Activated T-helper 17 cell treated with anti-CD3 and anti-CD28 coated beads, Interleukin-2, amount 50 U/mL, for 72 hours (primary cell): ENCODE measurements around the gene TP53. TPM values are rescaled to one million over a fixed set of nuclear protein-coding genes. Genes with fewer than 3 reads are reported as not detected.
"Not testable (repeated sequence)": the region's sequence is repeated elsewhere in the genome, so short reads cannot be mapped to it uniquely, and the experiment has no call there.

Experiments used
- ATAC-seq: fragments of 150-1000 bp; cut with Tn5 transposase; replicated peaks from 2 replicates; pipeline ENCODE4 v1.10.0; 2021; ENCODE audit warnings: mild to moderate bottlenecking, moderate library complexity
- H3K27ac Mint-ChIP-seq: one replicate; pipeline ENCODE4 v1.8.0; 2022; ENCODE audit warnings: mixed read lengths
- H3K27me3 Mint-ChIP-seq: one replicate; pipeline ENCODE4 v1.8.0; 2022; ENCODE audit warnings: mixed read lengths
- H3K36me3 Mint-ChIP-seq: one replicate; pipeline ENCODE4 v1.8.0; 2022; ENCODE audit warnings: low read depth, mild to moderate bottlenecking, mixed read lengths
- H3K4me1 Mint-ChIP-seq: one replicate; pipeline ENCODE4 v1.8.0; 2022; ENCODE audit warnings: mixed read lengths
- H3K4me3 Mint-ChIP-seq: one replicate; pipeline ENCODE4 v1.8.0; 2022; ENCODE audit warnings: mild to moderate bottlenecking, mixed read lengths
- H3K9me3 Mint-ChIP-seq: one replicate; pipeline ENCODE4 v1.8.0; 2022; ENCODE audit warnings: mixed read lengths
- total RNA-seq, 2 donors: library from RNA; stranded (reverse); gene quantifications; one replicate each; pipeline ENCODE4 v1.2.3, GENCODE V29; 2022

Gene TP53
- total RNA-seq, 2 donors from 2014 or later: 79.0 to 137 TPM

DNA sequence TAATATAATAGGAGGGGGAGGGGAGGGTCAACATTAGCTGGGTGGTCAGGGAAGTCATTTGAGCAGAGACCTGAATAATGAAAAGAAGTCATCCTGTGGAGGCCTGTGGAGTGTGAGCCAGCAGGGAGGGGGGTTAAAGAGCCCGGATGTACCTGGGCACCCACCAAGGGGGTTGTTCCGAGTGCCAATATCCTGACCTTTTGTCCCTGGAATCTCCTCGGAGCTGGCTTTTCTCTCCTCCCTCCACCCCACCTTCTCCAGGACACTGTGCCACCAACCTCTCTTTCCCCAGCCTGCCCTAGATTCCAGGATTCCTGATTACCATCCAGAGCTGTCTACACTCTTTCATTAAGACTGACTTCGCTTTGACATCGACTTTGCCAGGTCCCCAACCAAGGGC is 51.1 kb downstream of the TP53 start:
- Mint-ChIP-seq H3K36me3 (no peaks in the 10 kb centered on the region), H3K27ac (no peak overlapping the region), H3K4me3 (no peak overlapping the region), H3K27me3 (no peaks in the 10 kb centered on the region), H3K9me3 (no peaks in the 10 kb centered on the region), H3K4me1 (no peaks in the 10 kb centered on the region)
- no peak for ATAC-seq

DNA sequence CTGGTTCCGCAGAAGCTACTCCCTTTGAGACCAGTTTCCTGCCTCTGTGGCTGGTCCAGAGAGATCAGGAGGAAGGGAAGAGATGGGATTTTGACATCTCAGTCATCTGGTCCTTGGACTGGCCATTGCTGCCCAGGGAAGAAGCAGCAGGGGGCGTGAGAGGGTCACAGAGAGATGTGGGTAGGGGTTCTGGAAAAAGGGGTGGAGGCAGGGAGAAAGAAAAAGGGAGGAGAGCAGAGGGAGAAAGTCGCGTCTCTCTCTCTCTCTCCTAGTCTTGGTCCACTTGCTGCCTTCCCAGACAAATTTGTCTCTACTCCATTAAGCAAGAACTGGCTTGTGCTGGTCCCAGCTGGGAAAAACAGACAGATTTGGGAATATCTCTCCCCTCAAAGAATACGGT is 52.9 kb downstream of the TP53 start:
- Mint-ChIP-seq H3K4me1 (no peaks in the 10 kb centered on the region), H3K36me3 (no peaks in the 10 kb centered on the region), H3K4me3 (no peak overlapping the region), H3K27ac (no peak overlapping the region), H3K27me3 (no peaks in the 10 kb centered on the region), H3K9me3 (no peaks in the 10 kb centered on the region)
- peak; percentile 35 for ATAC-seq

DNA sequence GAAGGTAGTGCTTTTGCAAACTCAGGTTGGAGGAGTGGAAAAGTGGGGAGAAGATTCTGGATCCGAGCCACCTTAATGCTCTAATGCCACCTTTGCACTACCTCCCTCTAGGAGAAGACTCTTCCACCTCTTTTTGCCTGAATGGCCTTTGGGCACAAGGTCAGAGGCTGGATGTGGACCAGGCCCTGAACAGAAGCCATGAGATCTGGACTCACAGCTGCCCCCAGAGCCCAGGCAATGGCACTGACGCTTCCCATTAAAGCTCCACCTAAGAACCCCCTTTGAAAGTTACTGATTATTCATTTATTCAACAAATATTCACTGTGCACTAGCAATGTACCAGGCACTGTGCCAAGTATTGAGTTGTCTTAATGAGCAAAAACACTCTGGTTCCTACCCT is 54.2 kb downstream of the TP53 start:
- H3K9me3 Mint-ChIP-seq: no peaks in the 10 kb centered on the region
- H3K36me3 Mint-ChIP-seq: no peaks in the 10 kb centered on the region
- H3K27ac Mint-ChIP-seq: no peak overlapping the region
- no peaks in the 10 kb centered on the region for H3K27me3 Mint-ChIP-seq
- H3K4me3 Mint-ChIP-seq: no peak overlapping the region
- ATAC-seq: no peak
- no peaks in the 10 kb centered on the region for H3K4me1 Mint-ChIP-seq

DNA sequence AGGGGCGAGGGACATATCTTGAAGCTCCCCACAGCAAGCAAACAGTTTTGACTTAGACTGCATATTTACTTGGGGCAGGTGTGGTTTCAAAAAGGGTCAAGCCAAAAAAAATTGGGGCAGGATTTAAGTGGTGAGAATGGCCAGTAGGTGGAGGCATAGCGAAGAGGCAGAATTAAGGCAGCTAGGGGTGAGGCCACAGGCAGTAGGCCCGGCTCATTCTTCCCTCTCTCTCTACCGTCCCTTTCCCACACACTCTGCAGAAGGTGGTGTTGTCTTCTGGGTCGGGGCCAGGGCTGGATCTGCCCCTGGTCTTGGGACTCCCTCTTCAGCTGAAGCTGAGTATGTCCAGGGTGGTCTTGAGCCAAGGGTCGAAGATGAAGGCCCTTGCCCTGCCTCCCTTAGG is 54.8 kb downstream of the TP53 start:
- H3K4me3 Mint-ChIP-seq: no peak overlapping the region
- ATAC-seq: peak; percentile 36
- no peaks in the 10 kb centered on the region for H3K27me3 Mint-ChIP-seq
- H3K27ac Mint-ChIP-seq: no peak overlapping the region
- no peaks in the 10 kb centered on the region for H3K4me1 Mint-ChIP-seq
- no peaks in the 10 kb centered on the region for H3K9me3 Mint-ChIP-seq
- H3K36me3 Mint-ChIP-seq: no peaks in the 10 kb centered on the region

DNA sequence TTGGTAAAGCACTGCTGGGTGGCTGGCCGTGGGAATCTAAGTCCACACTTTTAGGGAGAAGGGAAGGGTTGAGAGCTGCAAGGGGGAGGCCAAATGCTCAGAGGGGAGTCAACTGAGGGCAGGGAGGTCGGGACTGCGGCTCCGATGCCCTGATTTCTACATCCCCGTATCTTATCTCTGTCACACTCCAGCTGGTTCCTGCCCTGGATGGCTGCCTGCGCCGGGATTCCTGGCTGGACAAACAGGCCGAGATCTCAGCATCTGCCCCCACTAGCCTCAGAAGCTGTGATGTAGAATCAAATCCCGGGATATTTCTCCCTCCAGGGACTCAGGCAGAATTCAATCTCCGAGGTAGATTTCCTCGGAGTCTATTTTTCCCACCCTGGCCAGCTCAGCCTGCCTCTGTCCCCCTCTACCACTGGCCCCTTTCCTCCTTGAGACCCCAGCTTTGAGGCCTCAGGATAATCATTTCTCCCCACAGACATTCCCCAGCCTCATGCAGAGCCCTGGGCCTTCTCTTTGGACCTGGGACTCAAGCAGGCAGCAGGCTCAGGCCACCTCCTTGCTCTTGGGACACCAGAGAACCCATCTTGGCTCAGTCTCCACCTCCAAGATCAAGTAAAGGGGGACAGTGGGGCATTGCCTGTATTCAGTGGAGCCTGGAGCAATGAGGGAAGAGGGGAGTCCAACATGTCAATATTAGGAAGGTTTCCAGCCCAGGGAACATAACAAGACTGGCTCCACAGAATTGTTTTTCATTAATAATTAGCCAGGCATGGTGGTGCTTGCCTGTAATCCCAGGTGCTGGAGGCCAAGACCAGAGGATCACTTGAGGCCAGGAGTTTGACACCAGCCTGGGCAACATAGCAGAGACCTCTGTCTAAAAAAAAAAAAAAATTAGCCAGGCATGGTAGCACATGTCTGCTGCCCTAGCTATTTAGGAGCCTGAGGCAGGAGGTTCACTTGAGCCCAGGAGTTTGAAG is 55.6 kb downstream of the TP53 start:
- Mint-ChIP-seq H3K9me3 (no peaks in the 10 kb centered on the region), H3K4me1 (no peaks in the 10 kb centered on the region), H3K4me3 (no peak overlapping the region), H3K36me3 (no peaks in the 10 kb centered on the region), H3K27ac (no peak overlapping the region), H3K27me3 (no peaks in the 10 kb centered on the region)
- ATAC-seq: no peak

DNA sequence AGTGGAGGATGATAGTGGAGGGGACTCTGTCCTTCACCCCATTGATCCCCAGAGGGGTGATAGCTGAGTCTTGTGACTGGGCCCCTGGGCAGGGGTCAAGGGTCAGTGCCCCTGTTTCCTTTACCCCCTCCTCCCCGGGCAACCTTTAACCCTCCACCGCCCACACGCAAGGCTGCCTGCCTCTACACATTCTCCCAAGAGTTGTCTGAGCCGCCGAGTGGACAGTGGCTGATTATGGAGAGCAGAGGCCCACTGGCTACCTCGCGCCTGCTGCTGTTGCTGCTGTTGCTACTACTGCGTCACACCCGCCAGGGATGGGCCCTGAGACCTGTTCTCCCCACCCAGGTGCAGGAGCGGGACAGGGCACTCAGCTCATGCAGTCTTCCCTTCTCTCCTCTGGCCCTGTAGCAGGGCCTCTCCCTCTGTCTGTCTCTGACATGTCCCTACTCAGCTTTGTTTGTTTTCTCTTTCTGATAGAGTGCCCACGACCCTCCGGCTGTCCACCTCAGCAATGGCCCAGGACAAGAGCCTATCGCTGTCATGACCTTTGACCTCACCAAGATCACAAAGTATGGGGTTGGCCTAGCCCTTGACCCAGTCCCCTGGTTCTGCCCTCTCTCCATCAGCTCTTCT is 57.2 kb downstream of the TP53 start, which contains the start of gene SHBG:
TSS of gene SHBG (plus strand) at position 197 of the 633 bp plus-strand sequence. CDS start at position 235, 38 bp downstream.
- Mint-ChIP-seq H3K9me3 (no peaks in the 10 kb centered on the region), H3K4me3 (no peak within 1 kb of the TSS), H3K27ac (no peak within 1 kb of the TSS), H3K4me1 (no peaks in the 10 kb centered on the region), H3K27me3 (no peaks in the 10 kb centered on the region), H3K36me3 (no peaks in the 10 kb centered on the region)
- no peak for ATAC-seq

DNA sequence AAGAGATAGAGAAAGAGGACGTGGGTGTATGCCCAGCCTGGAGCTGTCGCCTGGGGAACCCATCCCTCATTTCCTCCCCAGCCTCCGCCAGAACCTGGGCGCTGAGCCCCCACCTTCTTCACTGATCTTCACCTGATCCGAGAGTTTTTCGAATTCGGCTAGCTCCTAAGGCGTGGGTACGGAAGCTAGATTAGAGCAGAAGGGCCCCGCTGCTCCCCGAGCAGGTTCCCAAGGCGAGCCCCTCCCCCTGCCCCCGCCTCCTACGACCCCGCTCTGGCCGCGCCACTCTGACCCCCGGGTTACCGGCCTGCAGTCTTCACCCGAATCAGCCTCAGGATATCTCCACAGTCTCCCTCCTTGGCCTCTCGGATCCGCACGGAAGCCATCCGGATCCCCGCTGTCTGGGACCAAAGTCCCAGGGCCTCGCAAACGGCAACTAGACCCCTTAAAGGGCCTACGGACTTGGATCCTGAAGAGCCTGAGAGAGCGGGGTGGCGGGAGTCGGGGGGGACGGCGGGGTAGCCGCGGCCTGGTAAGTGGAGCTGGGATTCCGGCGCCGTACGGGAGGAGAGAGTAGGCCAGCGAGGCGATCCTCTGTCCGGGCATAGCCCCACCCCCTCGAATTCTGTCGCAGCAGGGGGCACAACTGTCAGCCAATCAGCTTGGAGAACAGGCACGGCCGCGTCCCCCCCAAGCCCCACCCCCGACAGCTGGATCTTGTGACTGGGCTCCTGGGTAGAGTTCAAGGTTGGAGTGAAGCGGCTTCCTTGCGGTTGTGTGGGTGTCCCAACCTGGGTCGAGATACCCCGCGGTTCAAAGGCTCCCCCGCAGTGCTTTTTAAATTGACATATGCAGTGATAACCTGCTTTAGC is 59.8 kb downstream of the TP53 start, which contains the start of gene SAT2:
TSS of gene SAT2 (minus strand) at position 572 of the 872 bp plus-strand sequence. CDS start at position 386, 186 bp downstream.
- ATAC-seq: peak; percentile 99
- no peaks in the 10 kb centered on the region for H3K36me3 Mint-ChIP-seq
- no peaks in the 10 kb centered on the region for H3K27me3 Mint-ChIP-seq
- H3K4me1 Mint-ChIP-seq: no peaks in the 10 kb centered on the region
- no peaks in the 10 kb centered on the region for H3K9me3 Mint-ChIP-seq
- H3K4me3 Mint-ChIP-seq: peak within 1 kb of the TSS; percentile 88
- peak within 1 kb of the TSS; percentile 89 for H3K27ac Mint-ChIP-seq

DNA sequence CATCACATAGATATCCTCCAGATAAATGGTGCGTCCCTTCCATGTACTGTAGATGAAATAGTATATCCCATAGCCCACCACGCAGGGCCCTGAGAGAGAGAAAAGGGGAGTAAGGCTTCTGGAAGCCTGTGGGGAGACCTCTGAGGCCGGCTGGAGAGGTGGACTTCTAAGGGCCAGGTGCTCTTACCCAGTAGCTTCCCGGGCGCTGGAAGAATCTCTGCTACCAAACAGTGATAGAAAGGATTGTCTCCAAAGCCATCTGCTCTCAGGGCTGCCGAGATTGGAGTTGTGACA is 60.4 kb downstream of the TP53 start:
- Mint-ChIP-seq H3K36me3 (no peaks in the 10 kb centered on the region), H3K9me3 (no peaks in the 10 kb centered on the region), H3K4me1 (no peaks in the 10 kb centered on the region), H3K27ac (peak overlapping the region; percentile 89), H3K27me3 (no peaks in the 10 kb centered on the region), H3K4me3 (peak overlapping the region; percentile 88)
- ATAC-seq: no peak

DNA sequence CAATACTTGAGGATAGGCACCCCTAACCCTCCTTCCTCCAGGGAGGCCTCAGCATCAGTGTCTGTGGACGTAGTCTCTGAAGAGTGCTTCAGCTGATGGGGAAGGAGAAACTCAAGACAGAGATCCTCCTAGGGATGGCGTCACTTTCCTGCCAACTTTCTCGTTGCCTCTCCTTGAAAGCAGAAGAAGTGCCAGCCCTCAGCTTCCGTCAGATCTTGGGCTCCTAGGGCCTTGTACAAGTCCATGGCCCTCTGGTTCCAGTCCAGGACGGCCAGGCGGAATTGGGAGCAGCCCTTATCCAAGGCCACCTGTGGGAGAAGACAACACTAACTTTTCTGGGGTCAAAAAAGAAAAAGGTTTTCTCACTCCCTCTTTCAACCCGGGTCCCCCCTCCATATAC is 61.0 kb downstream of the TP53 start:
- Mint-ChIP-seq H3K4me1 (no peaks in the 10 kb centered on the region), H3K27me3 (no peaks in the 10 kb centered on the region), H3K9me3 (no peaks in the 10 kb centered on the region), H3K27ac (peak overlapping the region; percentile 89), H3K4me3 (peak overlapping the region; percentile 88), H3K36me3 (no peaks in the 10 kb centered on the region)
- ATAC-seq: no peak

DNA sequence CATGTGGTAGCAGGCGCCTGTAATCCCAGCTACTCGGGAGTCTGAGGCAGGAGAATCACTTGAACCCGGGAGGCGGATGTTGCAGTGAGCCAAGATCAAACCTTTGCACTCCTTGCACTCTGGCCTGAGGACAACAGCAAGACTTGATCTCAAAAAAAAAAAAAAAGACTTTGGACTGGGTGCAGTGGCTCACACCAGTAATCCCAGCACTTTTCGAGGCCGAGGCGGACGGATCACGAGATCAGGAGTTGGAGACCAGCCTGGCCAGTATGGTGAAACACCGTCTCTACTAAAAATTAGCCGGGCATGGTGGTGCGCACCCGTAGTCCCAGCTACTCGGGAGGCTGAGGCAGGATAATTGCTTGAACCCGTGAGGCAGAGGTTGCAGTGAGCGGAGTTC is 61.5 kb downstream of the TP53 start:
- not testable (repeated sequence) for H3K27ac Mint-ChIP-seq, H3K27me3 Mint-ChIP-seq, H3K36me3 Mint-ChIP-seq, H3K4me1 Mint-ChIP-seq, ATAC-seq, H3K9me3 Mint-ChIP-seq
- H3K4me3 Mint-ChIP-seq: peak overlapping the region; percentile 88

DNA sequence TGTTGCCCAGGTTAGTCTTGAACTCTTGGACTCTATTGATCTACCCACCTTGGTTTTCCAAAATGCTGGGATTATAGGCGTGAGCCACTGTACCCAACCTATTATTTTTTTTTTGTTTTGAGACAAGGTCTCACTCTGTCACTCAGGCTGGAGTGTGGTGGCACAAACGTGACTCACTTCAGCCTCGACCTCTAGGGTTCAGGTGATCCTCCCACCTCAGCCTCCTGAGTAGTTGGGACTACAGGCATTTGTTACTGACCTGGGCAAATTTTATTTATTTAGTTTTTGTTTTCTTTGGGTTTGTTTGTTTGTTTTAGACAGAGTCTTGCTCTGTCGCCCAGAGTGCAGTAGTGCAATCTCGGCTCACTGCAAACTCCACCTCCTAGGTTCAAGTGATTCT is 63.6 kb downstream of the TP53 start:
- no peak for ATAC-seq
- H3K36me3 Mint-ChIP-seq: no peaks in the 10 kb centered on the region
- no peak overlapping the region for H3K27ac Mint-ChIP-seq

DNA sequence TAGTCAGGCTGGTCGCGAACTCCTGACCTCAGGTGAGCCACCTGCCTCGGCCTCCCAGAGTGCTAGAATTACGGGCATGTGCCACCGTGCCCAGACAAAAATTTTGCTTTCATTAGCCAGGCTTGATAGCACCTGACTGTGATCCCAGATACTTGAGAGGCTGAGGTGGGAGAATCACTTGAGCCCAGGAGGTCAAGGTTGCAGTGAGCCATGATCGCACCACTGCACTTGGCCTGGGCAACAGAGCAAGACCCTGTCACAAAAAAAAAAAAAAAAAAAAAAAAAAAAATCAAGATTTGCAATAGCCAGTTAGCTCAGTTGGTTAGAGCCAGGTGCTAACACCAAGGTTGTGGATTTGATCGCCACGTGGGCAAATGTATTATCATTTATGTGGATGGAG is 66.5 kb downstream of the TP53 start:
- no peaks in the 10 kb centered on the region for H3K36me3 Mint-ChIP-seq
- H3K27me3 Mint-ChIP-seq: no peaks in the 10 kb centered on the region
- no peaks in the 10 kb centered on the region for H3K4me1 Mint-ChIP-seq
- no peaks in the 10 kb centered on the region for H3K9me3 Mint-ChIP-seq
- H3K4me3 Mint-ChIP-seq: no peak overlapping the region
- no peak overlapping the region for H3K27ac Mint-ChIP-seq
- ATAC-seq: no peak

More for the DNA sequence above, 63.6 kb downstream of the TP53 start:
- no peaks in the 10 kb centered on the region for H3K4me1 Mint-ChIP-seq
- H3K27me3 Mint-ChIP-seq: no peaks in the 10 kb centered on the region
- no peaks in the 10 kb centered on the region for H3K9me3 Mint-ChIP-seq
- H3K4me3 Mint-ChIP-seq: no peak overlapping the region

DNA sequence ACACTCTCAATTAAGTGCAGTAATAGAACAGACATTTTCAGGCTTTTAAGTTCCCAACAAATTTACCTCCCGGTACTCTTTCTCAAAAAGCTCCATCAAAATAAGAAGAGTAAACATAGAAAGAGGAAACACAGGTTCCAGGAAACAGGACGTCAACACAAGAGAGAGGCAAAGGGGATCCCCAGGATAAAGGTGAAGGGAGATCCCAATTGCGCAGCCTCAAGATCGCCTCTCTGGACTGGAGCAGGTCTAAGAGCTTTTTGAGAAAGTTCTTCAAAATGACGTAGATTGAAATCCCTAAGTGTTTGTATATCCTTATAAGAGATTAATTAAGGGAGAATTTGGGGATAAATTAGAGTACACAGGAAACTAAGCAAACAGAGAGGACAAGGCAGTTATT is 68.7 kb downstream of the TP53 start:
- ATAC-seq: no peak
- Mint-ChIP-seq H3K27ac (no peak overlapping the region), H3K4me1 (peaks cover 2% of the 10 kb centered on the region), H3K36me3 (peaks cover 6% of the 10 kb centered on the region), H3K4me3 (no peak overlapping the region), H3K27me3 (no peaks in the 10 kb centered on the region), H3K9me3 (no peaks in the 10 kb centered on the region)
